ENCODE measurements around the gene IFNL2.
"Not testable (repeated sequence)": the region's sequence is repeated elsewhere in the genome, so short reads cannot be mapped to it uniquely, and the experiment has no call there.

The IFNL2 gene

GRCh38 chr19:39297931-39298634, 29.9 kb downstream of the IFNL2 start:
- no peak for DNase-seq

- DNase-seq: no peak
Measured at GRCh38 chr19:39299404-39299803, 31.2 kb downstream of the IFNL2 start.

GRCh38 chr19:39299832-39300231, 31.6 kb downstream of the IFNL2 start:
- no peak for DNase-seq

DNA sequence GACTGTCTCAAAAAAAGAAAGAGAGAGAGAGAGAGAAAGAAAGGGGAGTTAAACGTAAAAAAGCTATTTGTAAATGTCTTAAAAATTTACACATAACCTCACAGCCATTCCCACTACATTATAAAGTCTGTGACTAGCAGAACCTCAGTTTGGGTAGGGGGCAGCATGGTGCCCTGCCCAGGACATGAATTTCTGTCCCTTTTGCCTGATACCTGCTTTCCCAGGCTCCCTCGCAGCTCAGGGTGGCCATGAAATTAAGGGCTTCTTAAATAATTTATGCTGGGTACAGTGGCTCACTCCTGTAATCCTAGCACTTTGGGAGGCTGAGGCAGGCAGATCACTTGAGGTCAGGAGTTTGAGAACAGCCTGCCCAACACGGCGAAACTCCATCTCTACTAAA, 32.8 kb downstream of the IFNL2 start:
- no peak for DNase-seq

DNA sequence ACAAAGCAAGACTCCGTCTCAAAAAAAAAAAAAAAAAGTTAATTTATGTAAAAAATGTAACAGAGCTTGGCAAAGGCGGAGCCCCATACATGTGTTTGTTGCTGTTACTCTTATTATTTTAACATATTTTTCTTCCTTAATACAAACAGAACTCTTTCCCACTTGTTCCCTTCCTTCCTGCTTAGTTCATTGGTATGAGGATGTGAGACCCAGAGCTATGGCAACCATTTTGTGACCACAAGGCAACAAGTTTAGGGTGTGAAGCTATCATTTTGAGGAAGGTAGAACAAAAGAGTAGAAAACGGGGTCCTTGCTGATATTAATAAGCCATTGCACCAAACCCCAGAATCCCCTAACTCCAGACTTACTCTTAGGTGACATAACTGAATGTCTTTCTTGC, 33.4 kb downstream of the IFNL2 start:
- no peak for DNase-seq

DNA sequence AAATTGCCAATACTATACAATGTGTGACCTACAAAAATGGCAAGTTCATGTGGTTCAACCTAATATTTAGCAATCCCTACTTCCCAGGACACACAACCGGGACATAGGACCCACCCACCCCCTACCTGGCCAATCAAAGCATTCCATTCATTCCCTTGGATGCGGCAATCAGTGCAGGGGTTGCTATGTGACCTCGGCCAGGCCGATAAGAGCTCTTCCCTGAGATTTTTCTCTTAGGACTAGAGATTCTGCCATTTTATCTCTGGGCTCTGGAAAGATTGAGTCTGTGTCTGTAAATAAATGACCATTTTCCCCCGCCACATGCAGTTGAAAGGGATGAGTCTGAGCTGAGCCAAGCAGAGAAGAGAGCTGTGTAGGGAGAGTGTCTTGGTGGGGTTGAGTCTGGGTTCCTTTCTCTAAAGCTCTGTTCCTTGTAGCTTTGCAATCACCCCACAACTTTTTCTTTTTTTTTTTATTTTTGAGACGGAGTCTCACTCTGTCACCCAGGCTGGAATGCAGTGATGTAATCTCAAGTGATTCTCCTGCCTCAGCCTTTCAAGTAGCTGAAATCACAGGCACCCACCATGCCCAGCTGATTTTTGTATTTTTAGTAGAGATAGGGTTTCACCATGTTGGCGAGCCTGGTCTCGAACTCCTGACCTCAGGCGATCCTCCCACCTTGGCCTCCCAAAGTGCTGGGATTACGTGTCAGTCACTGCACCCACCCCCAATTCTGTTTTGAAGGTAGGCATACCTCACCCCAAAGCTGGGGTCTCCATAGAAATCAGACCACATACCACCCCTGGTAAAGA, 35.4 kb downstream of the IFNL2 start:
- DNase-seq: no peak

DNA sequence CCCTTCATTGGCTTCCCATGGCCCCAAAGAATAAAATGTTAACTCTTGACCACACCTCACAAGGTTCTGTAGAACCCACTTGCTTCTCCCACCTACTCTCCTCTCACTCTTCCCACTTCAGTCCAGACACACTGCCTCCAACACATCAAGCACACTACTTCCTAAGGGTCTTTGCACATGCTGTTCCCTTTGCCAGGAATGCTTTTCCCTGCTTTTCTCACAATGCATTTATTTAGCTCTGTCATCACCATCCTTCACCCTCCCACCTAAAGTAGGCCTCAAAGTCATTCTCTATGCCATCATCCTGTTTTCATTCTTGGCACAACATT, 36.0 kb downstream of the IFNL2 start:
- DNase-seq: no peak

GRCh38 chr19:39304701-39305571, 36.7 kb downstream of the IFNL2 start:
- no peak for DNase-seq

DNA sequence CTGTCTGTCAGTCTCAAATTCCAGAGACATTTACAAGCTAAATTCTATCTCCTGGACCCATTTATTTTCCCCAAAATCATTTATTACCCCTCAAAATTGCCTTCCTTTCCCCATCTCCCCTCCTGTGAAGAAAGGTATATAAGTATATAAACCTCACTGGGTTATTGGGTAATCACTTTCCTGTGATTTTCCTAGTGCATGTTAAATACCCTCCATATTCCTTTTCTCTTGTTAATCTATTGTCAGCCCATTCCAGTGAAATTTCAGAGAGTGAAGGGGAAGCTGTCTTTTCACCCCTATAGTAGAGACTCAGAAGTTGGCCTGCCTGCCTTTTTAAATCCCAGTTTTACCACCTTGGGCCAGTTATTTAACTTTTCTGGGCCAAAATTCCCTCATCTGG, 37.9 kb downstream of the IFNL2 start:
- DNase-seq: no peak

DNA sequence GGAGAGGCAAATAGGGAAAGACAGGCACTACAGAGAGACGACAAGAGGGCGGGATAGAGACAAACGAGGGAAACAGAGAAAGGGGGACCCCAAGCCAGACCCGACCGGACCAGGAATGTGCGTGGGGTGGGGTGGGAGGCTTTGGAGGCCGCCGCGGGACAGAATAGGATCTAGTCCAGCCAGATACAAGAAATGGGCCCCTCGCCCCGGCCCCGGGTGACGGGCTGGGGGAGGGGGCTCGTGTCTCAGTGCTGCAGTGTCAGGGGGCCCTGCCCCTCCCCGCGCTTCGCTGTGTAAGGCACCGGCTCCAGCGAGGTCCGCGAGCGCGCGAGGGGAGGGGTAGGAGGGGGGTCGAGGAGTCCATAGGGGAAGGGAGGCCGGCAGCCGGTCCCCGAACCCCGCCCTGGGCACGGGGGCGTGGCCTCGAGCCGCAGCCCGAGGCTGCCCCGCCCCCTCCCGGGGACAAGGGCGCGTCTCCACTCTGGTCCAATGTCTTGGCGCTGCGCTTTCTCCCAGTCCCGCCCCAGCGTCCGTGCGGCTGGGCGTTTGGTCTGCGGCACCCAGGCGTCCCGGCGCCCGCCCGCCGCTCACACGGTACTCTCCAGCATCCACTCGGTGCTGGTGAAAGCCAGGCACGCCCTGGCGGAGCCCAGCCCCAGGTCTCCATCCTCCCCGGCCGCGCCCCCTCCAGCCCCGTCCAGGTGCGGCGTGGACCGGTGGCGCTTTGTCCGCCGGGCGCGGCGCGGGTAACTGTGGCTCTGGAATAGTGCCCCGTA, 39.0 kb downstream of the IFNL2 start:
- DNase-seq: no peak

- DNase-seq: no peak
Measured at GRCh38 chr19:39307822-39308530, 39.8 kb downstream of the IFNL2 start.

GRCh38 chr19:39308531-39309304, 40.5 kb downstream of the IFNL2 start:
- no peak for DNase-seq

DNA sequence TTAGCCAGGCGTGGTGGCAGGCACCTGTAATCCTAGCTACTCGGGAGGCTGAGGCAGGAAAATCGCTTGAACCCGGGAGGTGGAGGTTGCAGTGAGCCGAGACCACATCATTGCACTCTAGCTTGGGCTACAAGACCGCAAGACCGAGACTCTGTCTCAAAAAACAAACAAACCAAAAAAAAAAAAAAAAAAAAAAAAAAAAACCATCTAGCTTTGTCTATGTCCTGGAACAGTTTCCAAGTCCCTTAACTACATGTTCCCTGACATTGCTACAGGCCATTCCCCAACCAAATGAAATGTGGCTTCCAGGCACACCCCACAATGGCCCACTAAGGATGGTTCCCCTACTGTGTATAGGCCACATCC, 41.1 kb downstream of the IFNL2 start:
- not testable (repeated sequence) for DNase-seq

GRCh38 chr19:39310558-39311311, 42.5 kb downstream of the IFNL2 start:
- DNase-seq: no peak

DNA sequence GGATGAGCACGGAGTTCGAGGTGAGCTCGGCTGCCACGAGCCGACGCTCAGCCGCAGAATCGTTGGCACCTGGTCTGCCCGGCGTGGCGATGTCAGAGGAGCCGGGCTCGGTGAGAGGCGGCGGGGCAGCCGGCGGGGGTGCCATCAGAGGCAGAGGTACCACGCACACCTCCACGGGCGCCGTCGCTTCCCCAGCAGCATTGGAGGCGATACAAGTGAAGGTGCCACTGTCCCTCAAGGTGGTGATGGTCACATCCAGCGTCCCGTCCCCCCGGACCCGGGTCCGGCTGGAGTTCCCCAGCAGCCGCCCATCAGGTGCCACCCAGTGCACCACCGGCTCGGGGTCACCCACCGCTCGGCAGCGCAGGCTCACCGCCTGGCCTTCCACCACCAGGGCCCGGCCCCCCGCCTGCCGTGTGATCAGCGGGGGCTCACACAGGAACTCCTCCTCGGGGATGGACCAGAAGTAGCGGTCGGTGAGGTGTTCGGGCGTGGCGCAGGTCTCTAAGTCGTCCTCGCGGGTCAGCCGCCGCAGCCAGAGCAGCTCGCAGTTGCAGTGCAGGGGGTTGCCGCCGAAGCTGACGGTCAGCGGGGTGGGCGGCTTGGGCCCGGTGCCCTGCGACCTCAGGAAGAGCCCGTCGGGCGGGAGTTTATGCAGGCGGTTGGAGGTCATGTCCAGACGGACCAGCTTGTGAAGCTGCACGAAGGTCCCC, 46.0 kb downstream of the IFNL2 start:
- no peak for DNase-seq

- DNase-seq: no peak
Measured at GRCh38 chr19:39315933-39316332, 47.7 kb downstream of the IFNL2 start.

DNA sequence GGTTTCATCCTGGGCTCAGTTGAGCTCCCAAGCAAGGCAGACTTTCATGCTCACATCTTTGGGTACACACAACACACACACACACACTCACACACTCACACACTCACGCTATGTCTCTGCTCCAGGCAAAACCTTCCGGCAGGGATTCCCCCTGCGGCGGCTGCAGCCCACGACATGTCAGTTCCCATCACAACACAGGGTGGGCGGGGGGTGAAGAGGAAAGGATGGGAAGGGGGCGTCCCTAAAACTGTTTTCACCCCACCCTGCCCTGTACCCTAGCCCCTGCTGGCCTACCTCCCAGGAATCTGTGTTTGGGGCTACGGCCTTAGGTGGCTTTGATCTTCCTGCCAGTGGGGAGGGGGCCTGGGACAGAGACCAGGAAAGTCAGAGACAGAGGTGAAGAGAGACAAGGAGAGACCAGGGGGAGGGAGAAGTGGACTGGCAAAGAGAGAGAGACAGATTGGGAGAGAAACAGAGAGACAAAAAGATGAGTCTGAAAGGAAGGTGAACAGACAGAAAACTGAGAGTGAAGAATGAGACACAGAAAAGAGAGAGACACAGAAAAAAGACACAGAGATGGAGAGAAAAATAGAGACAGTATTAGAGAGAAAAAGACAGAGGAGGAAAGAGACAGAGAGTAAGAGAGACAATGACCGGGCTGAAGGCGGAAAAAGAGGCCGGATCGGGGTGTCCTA, 48.6 kb downstream of the IFNL2 start:
- no peak for DNase-seq

DNA sequence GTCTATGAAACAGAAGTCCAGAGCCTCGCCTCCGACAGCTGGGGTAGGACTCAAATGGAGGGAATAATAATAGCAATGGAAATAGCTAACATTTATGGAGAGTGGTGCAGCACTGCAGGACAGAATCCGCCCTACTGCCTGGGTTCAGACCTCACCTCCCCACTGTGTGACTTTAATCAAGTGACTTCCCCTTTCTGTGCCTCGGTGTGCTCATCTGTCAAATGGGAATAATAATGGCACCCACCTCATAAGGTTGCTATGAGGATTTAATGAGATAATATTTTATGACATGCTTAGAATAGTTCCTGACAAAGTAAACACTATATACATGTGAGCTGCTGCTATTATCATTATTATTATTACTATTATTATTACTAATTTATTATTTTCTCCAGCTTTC, 49.3 kb downstream of the IFNL2 start:
- no peak for DNase-seq

DNA sequence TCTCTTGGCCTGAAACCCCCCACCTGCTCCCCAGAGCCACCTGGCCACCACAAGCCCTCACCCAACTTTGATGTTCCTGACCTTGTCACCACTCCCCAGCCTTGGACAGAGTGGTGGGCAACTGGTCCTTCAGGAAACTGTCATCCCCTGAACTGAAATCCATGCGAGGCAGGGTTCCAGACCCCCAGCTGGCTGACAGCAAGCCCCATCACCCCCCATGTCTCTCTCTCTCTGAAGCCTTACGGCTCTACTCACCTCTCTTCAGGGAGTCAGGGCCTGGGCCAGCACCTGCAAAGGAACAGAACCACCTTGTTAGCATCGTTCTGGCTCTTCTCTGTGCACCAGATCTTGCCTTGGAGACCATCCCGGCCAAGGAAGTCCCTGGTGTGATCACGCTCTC, 49.9 kb downstream of the IFNL2 start:
- DNase-seq: no peak

Data from GF-D8 (cell line).